ENCODE results near the gene MZF1.
"Not testable (repeated sequence)": the region's sequence is repeated elsewhere in the genome, so short reads cannot be mapped to it uniquely, and the experiment has no call there.

The MZF1 gene

DNA sequence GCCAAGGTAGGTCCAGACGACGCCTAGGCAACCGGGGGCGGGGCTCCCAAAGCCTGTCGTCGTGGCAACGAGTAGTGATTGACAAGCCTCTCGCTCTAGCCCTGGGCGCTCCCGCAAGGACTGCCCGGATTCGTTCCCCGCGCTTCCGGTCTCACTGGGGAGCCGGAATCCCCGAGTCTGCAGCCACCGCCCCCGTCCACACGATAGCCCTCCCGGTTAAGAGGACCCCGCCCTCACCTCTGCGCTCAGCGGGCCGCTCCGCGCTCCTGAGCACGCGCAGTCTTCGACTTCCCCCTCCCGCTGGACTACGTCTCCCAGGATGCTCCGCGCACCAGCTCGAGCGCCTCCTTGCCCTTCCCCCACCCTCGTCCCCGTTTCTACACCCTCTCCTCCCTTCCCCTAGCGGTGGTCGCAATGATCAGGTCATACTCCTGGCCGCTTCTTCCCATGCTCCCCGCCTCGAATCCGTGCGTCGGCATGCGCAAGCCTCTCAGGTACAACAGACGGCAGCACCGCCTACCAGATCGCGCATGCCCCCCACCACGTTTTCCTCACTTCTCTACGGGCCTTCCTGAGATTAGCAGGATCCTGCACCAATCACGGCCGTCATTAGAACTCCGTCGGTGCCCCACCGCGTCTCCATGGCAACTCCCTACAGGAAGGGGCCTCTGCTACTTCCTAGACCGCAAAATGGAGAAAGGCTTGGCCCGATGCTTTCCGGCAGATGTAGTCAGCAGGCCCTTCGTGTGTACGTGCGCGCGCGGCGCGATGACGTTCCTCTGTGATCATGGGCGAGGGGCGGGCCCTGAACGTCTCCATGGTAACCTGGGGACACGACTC lies at the start of gene MZF1:
Gene MZF1 (minus strand): TSS at position 518 of the 840 bp plus-strand sequence. CDS start 1,946 bp downstream, outside the sequence.
- peak; percentile 99 for DNase-seq (ENCODE audit: low spot score)

DNA sequence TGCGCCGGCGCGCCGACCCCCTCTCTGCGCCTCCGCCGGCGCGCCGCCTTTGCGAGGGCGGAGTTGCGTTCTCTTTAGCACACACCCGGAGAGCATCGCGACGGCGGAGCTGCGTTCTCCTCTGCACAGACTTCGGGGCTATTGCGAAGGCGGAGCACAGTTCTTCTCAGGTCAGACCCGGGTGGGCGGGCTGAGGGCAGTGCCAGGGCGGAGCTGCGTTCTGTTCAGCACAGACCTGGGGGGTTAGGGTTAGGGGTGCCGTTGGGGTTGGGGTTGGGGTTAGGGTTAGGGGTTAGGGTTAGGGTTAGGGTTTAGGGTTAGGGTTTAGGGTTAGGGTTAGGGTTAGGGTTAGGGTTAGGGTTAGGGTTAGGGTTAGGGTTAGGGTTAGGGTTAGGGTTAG lies 34.1 kb upstream of the MZF1 start:
- DNase-seq (ENCODE audit: low spot score): not testable (repeated sequence)

DNA sequence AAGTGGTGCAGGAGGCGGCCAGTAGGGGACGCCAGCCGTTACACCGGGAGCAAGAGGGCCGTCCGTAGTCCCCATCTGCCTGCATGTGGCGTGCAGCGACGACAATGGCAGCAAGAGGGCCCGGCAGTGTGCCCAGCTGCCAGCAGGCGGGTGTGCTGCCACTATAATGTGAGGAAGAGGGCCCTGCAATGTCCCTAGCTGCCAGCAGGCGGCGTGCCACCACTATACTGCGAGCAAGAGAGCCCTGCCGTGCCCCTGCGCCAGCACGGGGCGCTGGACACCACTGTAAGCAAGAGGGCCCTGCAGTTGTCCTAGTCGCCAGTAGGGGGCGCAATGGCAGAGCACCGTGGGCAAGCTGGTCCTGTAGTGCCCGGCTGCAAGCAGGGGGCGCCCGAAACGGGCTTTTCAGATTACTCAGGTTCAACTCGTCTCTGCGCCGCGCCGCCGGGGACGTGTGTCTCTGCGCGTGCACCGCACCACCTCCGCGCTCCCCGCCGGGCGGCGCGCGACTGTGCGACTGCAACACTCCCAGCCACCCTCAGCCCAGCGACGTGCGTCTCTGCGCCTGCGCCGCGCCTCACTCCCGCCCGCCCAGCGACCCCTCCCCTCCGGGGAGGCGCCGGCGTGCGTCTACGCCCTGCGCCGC lies 33.2 kb upstream of the MZF1 start:
- DNase-seq (ENCODE audit: low spot score): not testable (repeated sequence)

DNA sequence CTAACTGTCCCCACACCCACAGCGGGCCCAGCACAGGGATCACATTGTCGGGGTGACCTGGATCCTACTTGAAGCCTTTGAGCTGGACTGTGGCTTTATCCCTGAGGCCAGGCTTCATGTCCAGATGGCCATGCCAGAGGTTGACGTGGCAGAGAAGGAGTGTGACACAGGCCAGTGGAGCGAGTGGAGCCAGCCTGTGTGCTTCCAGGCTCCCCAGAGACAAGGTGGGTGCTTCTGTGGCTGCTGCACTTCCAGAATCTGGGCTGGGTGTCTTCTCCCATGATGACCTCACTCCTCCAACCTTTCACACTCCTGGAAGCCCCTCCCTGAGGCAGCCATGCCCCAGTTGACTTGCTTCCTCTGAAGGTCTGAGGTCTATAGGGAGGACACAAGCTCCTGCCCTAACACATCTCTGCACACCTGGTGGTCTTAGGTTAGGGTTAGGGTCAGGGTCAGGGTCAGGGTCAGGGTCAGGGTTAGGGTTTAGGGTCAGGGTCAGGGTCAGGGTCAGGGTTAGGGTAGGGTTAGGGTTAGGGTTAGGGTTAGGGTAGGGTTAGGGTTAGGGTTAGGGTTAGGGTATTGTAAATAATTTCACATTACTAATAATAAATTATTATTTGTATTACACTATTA lies 13.1 kb upstream of the MZF1 start:
- no peak for DNase-seq (ENCODE audit: low spot score)

DNA sequence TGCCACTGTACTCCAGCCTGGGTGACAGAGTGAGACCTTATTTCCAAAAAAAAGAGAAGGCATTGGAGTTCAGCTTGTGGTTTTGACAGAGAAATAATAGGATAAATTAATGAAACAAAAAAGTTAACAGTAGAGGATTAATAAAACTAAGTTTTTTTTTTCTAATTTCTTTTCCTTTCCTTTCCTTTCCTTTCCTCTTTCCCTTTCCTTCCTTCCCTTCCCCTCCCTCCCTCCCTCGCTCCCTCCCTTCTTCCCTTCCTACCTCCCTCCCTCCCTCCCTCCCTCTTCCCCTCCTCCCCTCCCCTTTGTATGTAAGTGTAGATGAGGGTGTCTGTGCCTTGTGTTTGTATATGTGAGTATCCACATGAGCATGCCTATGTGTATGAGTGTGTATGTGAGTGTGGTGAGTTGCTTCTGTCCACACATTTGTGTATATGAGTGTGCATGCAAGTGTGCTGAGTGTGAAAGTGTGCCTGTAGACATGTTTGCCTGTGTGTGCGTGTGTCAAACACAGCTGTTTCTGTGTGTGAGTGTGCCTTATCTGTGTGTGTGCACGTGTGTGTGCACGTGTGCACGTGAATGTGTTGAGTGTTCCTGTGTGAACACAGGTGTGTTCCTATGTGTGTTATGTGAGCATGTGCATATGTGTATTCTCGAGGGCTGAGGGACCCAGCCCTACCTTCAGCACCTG lies 12.5 kb upstream of the MZF1 start:
- DNase-seq (ENCODE audit: low spot score): no peak

DNA sequence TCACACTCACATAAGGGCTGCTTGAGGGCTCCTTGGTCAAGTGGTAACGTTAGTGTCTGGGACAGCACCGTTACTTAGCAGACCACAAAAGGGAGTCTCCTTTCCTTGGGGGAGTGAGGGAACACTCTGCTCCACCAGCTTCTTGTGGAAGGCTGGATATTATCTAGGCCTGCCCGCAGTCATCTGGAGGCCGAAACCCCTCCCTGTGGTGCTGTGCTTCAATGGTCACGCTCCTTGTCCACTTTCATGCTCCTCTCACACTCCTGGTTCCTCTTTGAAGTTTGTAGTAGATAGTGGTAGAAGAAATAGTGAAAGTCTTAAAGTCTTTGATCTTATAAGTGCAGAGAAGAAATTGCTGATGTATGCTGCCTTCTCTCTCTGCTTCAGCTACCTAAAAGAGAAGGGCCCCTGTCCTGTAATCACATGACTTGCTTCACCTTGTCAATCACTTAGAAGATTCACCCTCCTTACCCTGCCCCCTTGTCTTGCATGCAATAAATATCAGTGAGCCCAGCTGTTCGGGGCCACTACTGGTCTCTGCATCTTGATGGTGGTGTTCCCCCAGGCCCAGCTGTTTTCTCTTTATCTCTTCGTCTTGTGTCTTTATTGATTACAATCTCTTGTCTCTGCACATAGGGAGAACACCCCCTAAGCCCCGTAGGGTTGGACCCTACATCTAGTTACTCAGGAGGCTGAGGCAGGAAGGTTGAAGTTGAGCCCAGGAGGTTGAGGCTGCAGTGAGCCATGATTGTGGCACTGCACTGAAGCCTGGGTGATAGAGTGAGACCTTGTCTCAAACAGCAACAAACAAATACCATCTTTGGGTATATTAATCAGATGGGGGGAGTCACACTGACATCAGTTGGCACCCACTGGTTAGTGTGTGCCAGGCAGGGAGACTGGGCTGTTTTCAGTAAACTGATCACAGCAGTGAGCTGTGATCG lies 11.6 kb upstream of the MZF1 start:
- DNase-seq (ENCODE audit: low spot score): no peak

DNA sequence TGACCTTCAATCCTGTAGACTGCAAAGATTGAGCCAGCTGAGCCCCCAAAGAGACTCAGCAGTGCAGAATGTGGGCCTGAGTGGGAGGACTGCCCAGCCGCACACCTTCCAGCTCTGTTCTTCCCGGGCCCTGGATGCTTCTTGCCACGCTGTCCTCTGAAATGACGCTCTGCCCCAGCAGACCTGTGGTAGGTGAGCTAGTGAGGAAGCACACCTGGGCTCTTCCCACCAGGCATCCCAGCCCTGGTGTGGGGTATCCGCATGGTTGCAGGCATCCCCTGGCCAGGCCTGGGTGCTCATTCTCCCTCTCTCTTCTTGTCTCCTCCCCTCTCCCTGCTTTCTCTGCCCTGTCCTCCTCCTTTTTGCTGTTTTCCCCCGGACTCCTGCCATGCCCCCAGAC lies 9.8 kb upstream of the MZF1 start:
- DNase-seq (ENCODE audit: low spot score): no peak

DNA sequence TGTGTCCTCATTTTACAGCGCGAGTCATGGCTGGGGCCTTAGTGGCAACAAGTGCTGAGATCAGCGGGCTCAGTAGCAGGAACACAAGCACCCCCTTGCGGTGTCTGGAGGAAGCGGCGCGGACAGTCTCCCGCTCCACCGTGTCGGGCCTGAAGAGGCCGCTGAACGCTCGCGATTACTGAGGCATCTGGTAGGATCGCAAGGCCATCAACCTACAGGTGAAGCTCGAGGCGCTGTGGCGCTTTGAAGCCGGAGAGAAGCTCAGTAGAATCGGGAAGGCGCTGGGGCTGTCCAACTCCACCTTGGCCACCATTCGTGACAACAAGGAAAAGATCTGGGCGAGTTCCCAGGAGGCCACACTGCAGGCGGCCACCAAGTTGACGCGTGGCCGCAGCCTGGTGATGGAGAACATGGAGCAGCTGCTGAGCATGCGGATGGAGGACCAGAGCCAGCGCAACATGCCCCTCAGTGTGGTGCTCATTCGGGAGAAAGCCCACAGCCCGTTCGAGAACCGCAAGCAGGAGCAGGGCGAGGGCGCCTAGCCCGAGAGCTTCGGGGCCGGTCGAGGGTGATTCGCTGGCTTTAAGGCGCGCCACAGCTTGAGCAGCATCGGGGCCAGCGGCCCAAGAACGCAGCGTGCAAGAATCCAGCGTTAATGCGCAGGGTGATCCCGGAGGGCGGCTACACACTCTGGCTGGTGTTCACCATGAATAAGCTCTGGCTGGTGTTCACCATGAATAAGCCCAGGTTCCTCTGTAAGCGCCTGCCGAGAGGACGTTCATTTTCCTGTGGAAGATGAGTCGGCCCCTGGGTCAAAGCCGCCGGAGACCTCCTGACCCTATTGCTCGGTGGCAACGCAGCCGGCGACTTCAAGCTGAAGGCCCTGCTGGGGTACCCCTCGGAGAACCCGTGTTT lies 8.3 kb upstream of the MZF1 start:
- peak; percentile 78 for DNase-seq (ENCODE audit: low spot score)

DNA sequence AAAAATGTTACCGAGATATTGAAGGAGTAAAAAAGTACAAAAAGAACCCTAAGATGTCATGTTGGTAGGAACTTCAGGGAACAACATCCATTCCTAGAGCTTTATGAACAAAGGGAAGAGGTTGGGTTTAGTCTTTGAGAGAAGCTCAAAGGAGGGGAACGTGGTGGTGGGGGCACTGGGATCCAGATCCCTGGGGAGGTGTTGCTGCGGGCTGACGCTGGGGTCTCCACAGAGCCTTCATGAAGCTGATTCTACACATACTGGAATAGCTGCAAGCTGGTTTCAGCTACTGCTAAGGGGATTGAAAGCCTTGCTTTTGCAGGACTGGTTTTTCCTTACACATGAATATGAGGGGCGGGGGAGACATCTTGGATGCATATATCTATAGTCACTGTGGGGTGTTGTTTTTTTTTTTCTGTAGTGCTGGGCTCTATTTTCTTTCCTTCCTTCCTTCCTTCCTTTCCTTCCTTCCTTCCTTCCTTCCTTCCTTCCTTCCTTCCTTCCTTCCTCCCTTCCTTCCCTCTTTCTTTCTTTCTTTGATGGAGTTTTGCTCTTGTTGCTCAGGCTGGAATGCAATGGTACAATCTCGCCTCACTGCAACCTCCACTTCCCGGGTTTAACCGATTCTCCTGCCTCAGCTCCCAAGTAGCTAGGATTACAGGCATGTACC lies 6.5 kb upstream of the MZF1 start:
- DNase-seq (ENCODE audit: low spot score): no peak

DNA sequence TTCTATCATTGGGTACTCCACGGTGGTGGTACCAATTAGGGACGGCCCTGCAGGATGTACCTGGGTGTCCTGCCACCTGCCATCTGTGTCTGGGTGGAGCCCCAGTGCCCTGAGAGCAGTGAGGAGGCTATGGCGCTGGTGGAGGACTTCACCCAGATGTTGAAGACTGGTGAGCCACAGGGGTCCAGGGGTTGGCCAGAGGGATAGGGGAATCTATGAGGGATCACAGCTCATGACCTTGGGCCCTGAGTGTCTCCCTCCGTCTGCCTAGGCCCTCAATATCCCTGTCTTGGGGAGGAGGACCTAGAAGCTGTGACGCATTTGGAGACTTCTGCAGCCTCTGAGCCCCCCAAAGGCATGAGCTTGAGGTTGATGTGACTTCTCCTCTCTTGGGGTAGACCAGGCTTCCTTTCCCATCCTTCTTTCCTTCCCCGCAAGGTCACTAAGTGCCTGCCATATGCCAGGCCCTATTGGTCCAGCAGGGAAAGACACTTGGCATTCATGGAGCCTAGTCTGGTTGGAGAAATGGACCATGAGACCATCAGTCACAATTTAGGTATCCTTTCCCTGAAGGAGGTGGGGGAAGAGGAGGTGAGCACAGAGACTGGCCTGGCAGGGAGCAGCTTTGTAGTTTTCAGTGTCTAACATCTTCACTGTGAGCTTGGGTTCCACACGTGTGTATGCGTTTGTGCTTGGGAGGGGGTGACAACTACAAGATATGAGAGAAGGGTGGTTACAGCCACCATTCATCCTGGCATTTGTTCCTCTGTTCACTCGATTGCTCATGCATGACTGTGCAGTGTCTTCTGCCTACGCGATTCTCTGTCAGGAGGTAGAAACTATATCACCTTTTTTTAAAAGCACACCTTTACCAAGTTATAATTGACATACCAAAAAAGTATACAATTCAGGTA lies 5.1 kb upstream of the MZF1 start:
- no peak for DNase-seq (ENCODE audit: low spot score)

DNA sequence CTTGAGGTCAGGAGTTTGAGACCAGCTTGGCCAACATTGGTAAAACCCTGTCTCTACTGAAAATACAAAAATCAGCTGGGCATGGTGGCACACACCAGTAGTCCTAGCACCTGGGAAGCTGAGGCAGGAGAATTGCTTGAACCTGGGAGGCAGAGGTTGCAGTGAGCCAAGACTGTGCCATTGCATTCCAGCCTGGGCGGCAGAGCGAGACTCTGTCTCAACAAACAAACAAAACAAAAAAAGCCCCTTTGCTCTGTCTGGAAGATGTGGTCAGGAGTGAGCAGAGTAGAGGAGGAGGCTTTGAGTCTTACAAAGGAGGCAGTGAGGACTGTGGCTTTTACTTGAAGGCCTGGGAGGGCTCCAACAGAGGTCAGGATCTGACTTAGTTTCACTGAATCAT lies 4.4 kb upstream of the MZF1 start:
- DNase-seq (ENCODE audit: low spot score): not testable (repeated sequence)

DNA sequence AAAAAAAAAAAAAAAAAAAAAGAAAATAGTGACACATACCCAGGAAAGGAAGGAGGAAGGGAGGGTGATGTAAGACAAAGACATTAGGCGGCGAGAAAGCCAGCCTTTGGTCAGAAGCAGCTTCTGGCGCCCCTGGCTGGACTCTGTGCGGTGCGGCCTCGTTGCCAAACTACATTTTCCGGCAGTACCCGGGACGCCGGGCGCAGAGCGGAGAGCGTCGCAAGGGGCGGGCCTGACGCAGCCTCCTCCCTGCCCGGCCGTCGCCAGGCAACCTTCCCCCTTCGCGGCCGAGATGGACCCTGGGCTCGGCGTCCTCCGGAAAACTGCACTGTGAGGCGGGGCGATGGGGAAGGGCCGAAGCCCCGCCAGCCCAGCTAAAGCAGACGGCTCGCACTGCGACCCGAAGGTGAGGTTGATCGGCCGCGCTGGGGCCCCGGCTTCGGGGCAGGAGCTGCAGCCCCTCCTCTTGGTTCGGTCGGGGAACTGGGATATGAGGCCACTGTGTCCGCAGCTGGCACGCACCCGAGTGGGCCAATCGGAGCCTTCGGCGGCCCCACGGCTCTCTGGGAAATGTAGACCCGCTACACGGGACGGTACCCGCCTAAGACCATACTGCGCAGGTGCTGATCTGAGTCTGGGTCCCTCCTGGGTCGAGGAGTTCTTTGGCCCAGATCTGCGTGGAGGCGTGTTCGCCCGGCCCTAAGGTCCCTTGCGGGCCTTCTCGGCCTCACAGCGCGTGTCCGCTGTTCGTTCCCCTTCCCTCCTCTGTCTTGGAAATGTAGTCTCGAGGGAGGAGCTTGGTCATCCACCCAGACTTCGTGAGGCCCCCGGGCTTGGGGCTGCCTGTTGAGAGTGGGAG lies 2.3 kb upstream of the MZF1 start:
- peak; percentile 89 for DNase-seq (ENCODE audit: low spot score)

DNA sequence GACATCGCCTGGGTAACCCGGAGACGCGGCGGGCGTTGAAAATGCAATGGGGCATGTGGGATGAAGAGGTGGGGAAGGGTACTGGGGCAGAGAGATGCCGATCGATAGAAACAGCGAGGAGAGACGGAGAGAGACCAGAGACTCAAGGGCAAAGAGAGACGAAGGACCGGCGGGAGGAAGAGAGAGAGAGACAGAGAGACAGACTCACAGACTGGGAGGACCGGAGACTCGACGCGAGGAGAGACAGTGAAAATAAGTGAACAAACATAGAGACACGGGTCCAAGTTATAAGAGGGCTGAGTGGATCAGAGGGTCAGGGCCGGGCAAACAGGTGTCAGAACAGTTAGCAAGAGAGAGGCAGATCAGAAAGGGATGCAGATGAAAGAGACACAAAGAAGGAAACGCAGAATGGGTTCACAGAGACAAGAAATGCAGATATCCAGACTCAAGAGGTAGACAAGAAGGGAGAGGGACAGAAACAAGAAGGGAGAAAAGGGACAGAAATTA lies 576 bp upstream of the MZF1 start:
- no peak for DNase-seq (ENCODE audit: low spot score)

DNA sequence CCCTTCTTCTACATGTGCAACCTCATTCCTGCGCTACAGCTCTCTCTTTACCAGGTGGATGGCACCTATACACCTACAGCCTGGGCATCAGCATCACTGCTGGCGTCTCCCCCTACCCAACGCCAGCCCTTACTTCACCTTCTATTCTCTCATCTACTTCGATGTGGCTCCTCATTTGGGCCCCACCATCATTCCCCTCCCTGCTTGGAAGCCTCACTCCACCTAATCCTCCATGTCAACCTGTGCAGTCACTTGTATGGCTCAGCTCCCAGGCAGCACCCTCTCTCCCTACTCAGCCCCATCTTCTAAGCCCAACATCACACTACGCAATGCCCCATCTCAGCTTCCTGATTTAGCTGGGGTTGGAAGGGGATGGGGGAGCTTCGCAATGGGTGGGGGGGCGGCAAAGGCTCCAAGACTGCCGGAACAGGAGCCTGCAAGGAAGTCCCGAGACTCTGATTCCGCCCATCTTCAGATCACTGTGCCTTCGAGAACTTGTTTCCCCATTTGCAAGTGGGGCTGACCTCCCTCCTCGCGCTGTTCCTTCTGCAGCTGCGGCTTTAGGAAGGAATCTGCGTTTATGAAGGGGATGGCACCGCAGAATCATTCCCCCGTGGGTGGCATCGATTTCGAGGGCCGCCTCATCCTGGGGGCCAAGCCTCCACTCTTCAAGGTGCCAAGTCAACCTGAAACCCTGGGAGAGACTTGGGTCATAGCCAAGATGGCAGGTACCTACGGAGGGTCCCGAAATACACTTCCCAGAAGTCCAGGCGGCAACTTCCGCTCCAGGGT lies 913 bp downstream of the MZF1 start:
- DNase-seq (ENCODE audit: low spot score): no peak

DNA sequence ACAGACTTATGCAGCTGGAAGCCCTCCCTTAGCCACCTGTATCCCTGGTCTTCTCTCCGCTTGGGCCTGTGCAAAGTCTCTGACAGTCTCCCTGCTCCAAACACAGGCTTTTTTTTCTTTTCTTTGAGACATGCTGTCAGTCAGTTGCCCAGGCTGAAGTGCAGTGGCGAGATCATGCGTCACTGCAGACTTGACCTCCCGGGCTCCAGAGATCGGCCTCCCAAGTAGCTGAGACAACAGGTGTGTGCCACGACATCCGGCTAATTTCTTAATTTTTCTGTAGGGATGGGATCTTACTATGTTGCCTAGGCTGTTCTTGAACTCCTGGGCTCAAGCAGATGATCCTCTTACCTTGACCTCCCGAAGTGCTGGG lies 1.6 kb downstream of the MZF1 start:
- no peak for DNase-seq (ENCODE audit: low spot score)

DNA sequence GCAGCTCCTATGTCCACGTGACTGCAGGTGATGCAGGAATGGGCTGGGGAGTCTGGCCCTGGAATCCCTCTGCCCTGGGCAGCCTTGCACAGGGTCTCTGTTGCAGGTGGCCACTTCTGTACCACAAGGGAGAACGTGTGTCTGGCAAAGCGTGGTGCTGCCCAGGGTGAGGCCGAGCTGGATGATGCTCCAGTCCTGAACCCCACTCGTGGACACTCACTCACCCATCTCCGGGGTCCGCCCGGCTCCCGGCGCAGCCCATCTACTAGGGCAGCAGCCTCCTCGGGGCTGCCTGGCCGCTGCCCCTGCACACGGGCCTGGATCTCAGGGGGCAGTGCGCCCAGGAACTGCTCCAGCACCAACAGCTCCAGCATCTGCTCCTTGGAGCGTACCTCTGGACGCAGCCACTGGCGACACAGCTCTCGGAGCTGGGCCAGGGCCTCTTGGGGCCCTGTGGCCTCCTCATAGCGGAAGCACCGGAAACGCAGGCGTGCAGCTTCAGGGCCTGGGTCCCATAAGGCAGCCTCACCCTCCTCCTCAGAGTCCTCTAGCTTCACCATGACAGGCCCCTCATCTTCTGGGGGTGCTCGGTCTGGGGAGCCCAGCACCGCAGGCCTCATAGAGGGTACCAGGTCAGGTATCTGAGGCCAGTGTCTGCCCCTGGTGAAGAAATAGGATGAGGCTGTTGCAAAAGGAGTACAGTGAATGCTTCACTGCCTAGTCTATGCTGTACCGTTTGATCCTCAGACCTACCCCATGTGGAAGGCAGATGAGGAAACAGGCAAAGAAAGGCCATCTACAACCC lies 2.2 kb downstream of the MZF1 start:
- DNase-seq (ENCODE audit: low spot score): no peak
